ENCODE data around the gene TMIE. TPM values are rescaled to one million over a fixed set of nuclear protein-coding genes. Genes with fewer than 3 reads are reported as not detected.

The TMIE gene
- total RNA-seq, 2 donors from 2014 or later = 0.13 TPM; not detected in 1

Other genes starting within 250 kb of the TMIE start
- 1 to 10 TPM; 1.0 to 1.6 TPM for gene LTF, start 236.5 kb upstream of the TMIE start, total RNA-seq
- gene RTP3, start 203.4 kb upstream of the TMIE start, total RNA-seq = not detected
- gene LRRC2, start 135.1 kb upstream of the TMIE start, total RNA-seq = 1 to 10 TPM in 1 of 2 donors, under 1 TPM in 1; 0.44 to 2.0 TPM
- gene FAM240A, start 88.9 kb upstream of the TMIE start, total RNA-seq = not detected
- gene ALS2CL, start 7.7 kb upstream of the TMIE start, total RNA-seq = 10 to 100 TPM; 21.8 to 40.3 TPM
- not detected for gene PRSS50, start 16.5 kb downstream of the TMIE start, total RNA-seq
- gene MYL3, start 162.1 kb downstream of the TMIE start, total RNA-seq = 1 to 10 TPM in 1 of 2 donors, not detected in 1; 1.7 TPM
- gene PTH1R, start 176.3 kb downstream of the TMIE start, total RNA-seq = under 1 TPM; 0.69 to 0.86 TPM